ENCODE results near the gene CSNK1D. TPM values are rescaled to one million over a fixed set of nuclear protein-coding genes. Genes with fewer than 3 reads are reported as not detected.

The CSNK1D gene
- total and polyA plus RNA-seq, 2 experiments from 2014 or later, result 55.3 to 66.4 TPM

DNA sequence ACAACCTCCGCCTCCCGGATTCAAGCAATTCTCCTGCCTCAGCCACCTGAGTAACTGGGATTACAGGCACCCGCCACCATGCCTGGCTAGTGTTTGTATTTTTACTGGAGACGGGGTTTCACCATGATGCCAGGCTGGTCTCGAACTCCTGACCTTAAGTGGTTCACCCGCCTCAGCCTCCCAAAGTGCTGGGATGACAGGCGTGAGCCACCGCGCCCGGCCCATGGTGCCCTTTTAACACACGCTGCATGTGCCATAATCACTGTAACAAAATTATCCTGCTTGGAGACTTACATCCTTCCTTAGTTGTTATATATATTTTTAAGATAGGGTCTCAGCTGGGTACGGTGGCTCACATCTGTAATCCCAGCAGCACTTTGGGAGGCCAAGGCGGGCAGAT, 38.5 kb upstream of the CSNK1D start:
- H2AFZ ChIP-seq, result no peak overlapping the region
- no peaks in the 10 kb centered on the region for H3K9me3 Mint-ChIP-seq
- H3K27me3 Mint-ChIP-seq (ENCODE audit: insufficient read depth, low read depth, poor library complexity), result peaks cover 13% of the 10 kb centered on the region
- H3K4me1 Mint-ChIP-seq, result peaks cover 6% of the 10 kb centered on the region; the same call in 1 of the 3 replicates
- no peak for DNase-seq (ENCODE audit: low spot score)
- no peak for ATAC-seq
- no peak overlapping the region for H3K4me2 ChIP-seq
- H3K4me3 Mint-ChIP-seq, result no peak overlapping the region
- no peak overlapping the region for H3K4me3 ChIP-seq
- H3K27ac Mint-ChIP-seq, result no peak overlapping the region
- H3F3A ChIP-seq (replicated peaks; ENCODE audit: low read depth), result no peaks in the 10 kb centered on the region
- H3K27me3 ChIP-seq (ENCODE audit: insufficient read depth), result no peaks in the 10 kb centered on the region
- H3K36me3 Mint-ChIP-seq (ENCODE audit: low read depth), result no peaks in the 10 kb centered on the region
- no peaks in the 10 kb centered on the region for H3K79me2 ChIP-seq (replicated peaks; ENCODE audit: insufficient read depth)
- no peaks in the 10 kb centered on the region for H3K4me1 ChIP-seq (ENCODE audit: insufficient read depth)
- H4K20me1 ChIP-seq (replicated peaks; ENCODE audit: insufficient read depth), result no peaks in the 10 kb centered on the region
- H3K36me3 ChIP-seq (ENCODE audit: insufficient read depth), result no peaks in the 10 kb centered on the region
- TF ChIP-seq, protein P1, sequence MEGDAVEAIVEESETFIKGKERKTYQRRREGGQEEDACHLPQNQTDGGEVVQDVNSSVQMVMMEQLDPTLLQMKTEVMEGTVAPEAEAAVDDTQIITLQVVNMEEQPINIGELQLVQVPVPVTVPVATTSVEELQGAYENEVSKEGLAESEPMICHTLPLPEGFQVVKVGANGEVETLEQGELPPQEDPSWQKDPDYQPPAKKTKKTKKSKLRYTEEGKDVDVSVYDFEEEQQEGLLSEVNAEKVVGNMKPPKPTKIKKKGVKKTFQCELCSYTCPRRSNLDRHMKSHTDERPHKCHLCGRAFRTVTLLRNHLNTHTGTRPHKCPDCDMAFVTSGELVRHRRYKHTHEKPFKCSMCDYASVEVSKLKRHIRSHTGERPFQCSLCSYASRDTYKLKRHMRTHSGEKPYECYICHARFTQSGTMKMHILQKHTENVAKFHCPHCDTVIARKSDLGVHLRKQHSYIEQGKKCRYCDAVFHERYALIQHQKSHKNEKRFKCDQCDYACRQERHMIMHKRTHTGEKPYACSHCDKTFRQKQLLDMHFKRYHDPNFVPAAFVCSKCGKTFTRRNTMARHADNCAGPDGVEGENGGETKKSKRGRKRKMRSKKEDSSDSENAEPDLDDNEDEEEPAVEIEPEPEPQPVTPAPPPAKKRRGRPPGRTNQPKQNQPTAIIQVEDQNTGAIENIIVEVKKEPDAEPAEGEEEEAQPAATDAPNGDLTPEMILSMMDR (conservative IDR thresholded peaks at IDR 0.05; ENCODE audit: low read depth in 2 of 2), result no peak
- TF ChIP-seq POLR2AphosphoS5 (IDR thresholded peaks at IDR 0.05; ENCODE audit: low read depth), result no peak
- TF ChIP-seq, protein P2, sequence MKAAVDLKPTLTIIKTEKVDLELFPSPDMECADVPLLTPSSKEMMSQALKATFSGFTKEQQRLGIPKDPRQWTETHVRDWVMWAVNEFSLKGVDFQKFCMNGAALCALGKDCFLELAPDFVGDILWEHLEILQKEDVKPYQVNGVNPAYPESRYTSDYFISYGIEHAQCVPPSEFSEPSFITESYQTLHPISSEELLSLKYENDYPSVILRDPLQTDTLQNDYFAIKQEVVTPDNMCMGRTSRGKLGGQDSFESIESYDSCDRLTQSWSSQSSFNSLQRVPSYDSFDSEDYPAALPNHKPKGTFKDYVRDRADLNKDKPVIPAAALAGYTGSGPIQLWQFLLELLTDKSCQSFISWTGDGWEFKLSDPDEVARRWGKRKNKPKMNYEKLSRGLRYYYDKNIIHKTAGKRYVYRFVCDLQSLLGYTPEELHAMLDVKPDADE (IDR thresholded peaks at IDR 0.05), result no peak
- TF ChIP-seq, protein P3, sequence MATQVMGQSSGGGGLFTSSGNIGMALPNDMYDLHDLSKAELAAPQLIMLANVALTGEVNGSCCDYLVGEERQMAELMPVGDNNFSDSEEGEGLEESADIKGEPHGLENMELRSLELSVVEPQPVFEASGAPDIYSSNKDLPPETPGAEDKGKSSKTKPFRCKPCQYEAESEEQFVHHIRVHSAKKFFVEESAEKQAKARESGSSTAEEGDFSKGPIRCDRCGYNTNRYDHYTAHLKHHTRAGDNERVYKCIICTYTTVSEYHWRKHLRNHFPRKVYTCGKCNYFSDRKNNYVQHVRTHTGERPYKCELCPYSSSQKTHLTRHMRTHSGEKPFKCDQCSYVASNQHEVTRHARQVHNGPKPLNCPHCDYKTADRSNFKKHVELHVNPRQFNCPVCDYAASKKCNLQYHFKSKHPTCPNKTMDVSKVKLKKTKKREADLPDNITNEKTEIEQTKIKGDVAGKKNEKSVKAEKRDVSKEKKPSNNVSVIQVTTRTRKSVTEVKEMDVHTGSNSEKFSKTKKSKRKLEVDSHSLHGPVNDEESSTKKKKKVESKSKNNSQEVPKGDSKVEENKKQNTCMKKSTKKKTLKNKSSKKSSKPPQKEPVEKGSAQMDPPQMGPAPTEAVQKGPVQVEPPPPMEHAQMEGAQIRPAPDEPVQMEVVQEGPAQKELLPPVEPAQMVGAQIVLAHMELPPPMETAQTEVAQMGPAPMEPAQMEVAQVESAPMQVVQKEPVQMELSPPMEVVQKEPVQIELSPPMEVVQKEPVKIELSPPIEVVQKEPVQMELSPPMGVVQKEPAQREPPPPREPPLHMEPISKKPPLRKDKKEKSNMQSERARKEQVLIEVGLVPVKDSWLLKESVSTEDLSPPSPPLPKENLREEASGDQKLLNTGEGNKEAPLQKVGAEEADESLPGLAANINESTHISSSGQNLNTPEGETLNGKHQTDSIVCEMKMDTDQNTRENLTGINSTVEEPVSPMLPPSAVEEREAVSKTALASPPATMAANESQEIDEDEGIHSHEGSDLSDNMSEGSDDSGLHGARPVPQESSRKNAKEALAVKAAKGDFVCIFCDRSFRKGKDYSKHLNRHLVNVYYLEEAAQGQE (IDR thresholded peaks at IDR 0.05; ENCODE audit: unreplicated experiment), result no peak
- no peak for TF ChIP-seq ZNF114 (CRISPR knock-in tag; IDR thresholded peaks at IDR 0.05)
- TF ChIP-seq, protein P4, sequence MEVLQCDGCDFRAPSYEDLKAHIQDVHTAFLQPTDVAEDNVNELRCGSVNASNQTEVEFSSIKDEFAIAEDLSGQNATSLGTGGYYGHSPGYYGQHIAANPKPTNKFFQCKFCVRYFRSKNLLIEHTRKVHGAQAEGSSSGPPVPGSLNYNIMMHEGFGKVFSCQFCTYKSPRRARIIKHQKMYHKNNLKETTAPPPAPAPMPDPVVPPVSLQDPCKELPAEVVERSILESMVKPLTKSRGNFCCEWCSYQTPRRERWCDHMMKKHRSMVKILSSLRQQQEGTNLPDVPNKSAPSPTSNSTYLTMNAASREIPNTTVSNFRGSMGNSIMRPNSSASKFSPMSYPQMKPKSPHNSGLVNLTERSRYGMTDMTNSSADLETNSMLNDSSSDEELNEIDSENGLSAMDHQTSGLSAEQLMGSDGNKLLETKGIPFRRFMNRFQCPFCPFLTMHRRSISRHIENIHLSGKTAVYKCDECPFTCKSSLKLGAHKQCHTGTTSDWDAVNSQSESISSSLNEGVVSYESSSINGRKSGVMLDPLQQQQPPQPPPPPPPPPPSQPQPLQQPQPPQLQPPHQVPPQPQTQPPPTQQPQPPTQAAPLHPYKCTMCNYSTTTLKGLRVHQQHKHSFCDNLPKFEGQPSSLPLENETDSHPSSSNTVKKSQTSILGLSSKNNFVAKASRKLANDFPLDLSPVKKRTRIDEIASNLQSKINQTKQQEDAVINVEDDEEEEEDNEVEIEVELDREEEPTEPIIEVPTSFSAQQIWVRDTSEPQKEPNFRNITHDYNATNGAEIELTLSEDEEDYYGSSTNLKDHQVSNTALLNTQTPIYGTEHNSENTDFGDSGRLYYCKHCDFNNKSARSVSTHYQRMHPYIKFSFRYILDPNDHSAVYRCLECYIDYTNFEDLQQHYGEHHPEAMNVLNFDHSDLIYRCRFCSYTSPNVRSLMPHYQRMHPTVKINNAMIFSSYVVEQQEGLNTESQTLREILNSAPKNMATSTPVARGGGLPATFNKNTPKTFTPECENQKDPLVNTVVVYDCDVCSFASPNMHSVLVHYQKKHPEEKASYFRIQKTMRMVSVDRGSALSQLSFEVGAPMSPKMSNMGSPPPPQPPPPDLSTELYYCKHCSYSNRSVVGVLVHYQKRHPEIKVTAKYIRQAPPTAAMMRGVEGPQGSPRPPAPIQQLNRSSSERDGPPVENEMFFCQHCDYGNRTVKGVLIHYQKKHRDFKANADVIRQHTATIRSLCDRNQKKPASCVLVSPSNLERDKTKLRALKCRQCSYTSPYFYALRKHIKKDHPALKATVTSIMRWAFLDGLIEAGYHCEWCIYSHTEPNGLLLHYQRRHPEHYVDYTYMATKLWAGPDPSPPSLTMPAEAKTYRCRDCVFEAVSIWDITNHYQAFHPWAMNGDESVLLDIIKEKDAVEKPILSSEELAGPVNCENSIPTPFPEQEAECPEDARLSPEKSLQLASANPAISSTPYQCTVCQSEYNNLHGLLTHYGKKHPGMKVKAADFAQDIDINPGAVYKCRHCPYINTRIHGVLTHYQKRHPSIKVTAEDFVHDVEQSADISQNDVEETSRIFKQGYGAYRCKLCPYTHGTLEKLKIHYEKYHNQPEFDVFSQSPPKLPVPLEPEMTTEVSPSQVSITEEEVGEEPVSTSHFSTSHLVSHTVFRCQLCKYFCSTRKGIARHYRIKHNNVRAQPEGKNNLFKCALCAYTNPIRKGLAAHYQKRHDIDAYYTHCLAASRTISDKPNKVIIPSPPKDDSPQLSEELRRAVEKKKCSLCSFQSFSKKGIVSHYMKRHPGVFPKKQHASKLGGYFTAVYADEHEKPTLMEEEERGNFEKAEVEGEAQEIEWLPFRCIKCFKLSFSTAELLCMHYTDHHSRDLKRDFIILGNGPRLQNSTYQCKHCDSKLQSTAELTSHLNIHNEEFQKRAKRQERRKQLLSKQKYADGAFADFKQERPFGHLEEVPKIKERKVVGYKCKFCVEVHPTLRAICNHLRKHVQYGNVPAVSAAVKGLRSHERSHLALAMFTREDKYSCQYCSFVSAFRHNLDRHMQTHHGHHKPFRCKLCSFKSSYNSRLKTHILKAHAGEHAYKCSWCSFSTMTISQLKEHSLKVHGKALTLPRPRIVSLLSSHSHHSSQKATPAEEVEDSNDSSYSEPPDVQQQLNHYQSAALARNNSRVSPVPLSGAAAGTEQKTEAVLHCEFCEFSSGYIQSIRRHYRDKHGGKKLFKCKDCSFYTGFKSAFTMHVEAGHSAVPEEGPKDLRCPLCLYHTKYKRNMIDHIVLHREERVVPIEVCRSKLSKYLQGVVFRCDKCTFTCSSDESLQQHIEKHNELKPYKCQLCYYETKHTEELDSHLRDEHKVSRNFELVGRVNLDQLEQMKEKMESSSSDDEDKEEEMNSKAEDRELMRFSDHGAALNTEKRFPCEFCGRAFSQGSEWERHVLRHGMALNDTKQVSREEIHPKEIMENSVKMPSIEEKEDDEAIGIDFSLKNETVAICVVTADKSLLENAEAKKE (CRISPR knock-in tag; IDR thresholded peaks at IDR 0.05), result no peak
- TF ChIP-seq JUNB (IDR thresholded peaks at IDR 0.05; ENCODE audit: unreplicated experiment), result no peak
- no peak for TF ChIP-seq EZH2 (IDR thresholded peaks at IDR 0.05; ENCODE audit: low read depth, unreplicated experiment)
- TF ChIP-seq CREB1 (CRISPR knock-in tag; IDR thresholded peaks at IDR 0.05; ENCODE audit: low read depth), result no peak
- TF ChIP-seq EZH2phosphoT487 (IDR thresholded peaks at IDR 0.05; ENCODE audit: unreplicated experiment), result no peak
- no peak for TF ChIP-seq ZNF331 (CRISPR knock-in tag; IDR thresholded peaks at IDR 0.05; ENCODE audit: low read depth)
- no peak for TF ChIP-seq NANOG (IDR thresholded peaks at IDR 0.05; ENCODE audit: borderline replicate concordance)
- H3K9me2 ChIP-seq (ENCODE audit: insufficient read depth), result no peaks in the 10 kb centered on the region
- H3K27ac ChIP-seq (ENCODE audit: low read depth), result no peak overlapping the region
